GM18861 (cell line): Measurements from ENCODE around the gene SPANXN4.

Source experiments
- ATAC-seq: cut with Tn5 transposase; IDR thresholded peaks from one replicate; pipeline ENCODE4 v1.9.1; 2021; ENCODE audit not compliant: unreplicated experiment

The SPANXN4 gene, protein sequence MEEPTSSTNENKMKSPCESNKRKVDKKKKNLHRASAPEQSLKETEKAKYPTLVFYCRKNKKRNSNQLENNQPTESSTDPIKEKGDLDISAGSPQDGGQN

DNA sequence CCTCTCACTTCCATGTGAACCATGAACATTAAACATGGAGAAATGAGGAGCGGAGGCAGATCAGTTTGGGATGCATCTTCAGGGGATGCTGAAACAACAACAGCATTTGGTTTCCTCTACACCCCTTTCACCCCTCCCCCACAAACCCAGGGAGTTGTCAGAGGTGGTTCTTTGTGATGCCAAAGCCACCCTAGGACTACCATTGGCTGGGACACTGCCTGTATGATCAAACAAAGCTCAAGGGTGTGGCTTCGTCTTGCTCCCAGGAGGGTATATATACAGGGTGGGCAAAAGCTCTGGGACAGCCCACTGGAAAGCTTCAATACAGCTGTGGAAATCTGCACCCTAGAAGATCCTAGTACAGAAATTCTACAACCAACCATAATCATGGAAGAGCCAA, at the start of gene SPANXN4:
TSS of gene SPANXN4 (plus strand) at position 301 of the 400 bp plus-strand sequence. CDS start at position 388, 87 bp downstream.
- no peak for ATAC-seq

DNA sequence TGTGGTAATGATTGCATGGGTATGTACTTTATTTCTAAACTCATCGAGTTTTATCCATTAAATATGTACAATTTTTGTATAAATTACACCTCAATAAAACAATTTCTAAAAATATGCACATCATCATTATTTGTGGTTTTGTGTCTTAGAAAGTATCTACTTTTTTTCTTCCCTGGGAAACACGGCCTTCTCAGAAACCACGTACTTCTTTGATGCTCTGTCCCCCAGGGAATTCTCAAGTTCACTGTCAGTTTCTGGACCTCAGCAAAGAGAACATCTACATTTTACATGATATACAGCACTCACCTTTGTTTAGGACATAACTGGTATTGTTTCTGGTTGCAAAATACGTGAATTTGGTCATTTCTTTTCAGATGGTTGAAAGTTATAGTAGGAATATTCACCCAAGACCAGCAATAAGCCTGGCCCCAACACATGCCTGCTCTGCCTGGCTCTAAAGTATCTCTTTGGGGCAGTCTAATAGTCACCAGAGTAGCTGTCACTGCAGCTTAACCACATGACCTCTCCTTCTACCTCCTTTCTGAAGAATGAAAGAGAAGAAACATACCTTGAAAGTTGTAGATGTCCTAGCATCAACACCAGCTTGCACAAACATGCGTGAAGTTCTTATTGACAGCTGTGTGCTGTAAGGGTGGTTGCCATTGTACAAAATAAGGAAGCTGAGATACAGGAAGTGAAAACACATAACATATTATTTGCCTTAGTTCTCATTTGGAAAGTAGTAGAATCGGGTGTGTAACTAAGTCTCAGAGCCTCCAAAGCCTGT, 48.4 kb upstream of the SPANXN4 start:
- ATAC-seq: peak; percentile 45

DNA sequence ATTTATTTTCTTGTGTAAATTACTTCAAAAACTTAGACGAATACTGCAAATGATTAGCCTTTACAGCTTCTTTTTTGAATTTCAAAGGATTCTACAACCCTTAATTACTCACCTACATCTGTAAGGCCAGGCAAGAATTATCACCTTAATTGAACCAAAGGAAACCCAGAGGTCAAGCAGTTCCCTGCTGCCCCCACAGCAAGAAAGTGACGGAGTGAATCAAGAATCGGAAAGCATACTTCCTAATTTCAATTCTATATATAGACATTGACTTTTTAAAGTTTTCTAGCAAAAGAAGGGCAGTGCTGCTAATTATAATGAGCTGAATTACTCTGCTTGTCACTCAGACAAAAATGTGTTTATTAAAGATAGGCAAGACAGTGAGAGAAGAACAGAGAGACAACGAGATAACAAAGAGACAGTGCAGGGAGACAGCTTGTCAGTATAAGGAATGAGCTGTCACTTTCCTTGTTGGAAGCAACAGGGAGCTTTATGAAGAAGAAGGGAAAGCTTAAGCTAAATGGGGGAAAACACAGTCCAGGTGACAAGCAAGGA, 47.5 kb upstream of the SPANXN4 start:
- no peak for ATAC-seq

DNA sequence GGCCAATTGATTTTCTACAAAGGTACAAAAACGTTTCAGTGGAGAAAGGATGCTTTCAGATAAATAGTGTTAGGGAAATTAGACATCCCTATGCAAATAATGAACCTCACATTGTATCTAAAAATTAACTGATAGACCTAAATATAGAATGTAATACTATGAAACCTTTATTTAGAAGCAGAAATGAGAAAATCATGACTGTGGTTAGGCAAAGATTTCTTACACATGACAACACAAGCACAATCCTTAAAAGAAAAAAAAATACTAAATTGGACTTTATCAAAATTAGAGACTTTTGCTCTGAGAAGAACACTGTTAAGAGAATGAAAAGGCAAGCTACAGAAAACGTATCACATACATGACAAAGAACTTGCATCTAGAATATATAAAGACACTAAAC, 43.0 kb upstream of the SPANXN4 start:
- ATAC-seq: no peak

DNA sequence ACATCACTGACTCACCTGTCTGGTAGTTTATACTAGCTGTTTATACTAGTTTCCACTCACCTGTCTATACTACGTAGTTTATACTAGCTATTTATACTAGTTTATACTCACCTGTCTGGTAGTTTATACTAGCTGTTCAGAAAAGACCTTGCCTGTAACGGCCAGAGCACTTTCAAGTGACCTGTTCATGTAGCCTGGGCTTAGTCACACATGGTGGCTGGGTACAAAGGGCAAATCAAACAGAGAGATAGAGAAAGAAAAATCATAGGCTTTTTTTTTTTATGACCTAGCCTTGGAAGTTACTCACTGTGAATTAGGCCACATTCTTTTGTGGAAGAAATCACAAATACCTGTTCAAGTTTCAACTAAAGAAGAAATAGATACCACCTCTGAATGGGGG, 30.7 kb upstream of the SPANXN4 start:
- no peak for ATAC-seq

DNA sequence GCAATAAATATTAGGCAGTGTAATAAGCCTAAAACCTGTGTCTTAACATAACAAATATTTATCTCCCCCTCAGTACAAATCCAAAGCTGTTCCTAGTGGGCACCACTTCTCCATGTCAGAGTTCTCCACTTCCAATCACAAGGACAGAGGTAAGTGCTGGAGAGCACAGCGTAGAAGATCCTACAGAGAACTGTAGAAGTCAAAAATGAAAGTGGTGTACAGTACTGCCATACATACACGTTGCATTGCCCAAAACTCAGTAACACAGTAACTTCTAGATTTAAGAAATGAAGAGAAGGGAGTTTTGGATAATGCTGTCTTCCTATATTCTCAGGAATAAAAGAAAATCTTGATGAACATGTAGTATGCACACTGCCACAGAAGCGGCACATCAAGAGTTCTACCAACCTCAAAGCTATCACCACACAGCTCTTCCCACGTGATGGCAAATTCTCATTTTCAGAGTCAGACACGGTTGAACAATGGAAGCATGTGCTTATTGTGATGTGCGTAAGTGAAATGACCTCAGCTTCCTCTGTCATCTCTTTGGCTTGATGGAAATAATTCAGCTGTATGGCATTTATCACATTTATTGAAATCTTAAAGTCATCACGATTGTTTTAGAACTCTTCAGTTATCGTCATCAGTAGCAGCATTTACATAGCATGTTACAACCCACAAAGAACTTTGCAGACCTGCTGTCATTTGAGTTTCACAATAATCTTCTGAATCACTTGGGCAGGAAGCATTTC, 27.1 kb upstream of the SPANXN4 start:
- no peak for ATAC-seq

DNA sequence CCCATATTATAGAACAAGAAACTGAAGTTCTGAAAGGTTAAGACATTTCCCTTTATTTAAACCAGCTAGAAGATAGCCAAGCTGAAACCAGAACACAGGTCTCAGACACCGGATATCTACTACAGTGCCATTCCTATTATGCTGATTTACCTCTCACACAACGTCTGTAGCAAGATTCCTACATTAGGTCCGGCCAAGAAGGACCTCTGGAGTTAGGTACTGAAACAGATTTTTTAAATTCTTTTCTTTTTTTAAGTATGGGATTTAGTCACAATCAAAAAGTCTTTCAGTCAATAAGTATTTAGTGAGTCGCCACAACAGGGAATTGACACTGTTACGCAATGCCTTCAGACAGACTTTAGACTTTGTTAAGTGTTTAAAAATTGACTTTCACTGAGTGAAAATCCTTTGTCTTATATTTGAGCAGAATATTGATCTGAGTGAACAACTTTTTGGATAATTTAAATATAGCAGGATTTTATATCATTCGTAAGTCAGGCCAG, 26.5 kb upstream of the SPANXN4 start:
- ATAC-seq: no peak

DNA sequence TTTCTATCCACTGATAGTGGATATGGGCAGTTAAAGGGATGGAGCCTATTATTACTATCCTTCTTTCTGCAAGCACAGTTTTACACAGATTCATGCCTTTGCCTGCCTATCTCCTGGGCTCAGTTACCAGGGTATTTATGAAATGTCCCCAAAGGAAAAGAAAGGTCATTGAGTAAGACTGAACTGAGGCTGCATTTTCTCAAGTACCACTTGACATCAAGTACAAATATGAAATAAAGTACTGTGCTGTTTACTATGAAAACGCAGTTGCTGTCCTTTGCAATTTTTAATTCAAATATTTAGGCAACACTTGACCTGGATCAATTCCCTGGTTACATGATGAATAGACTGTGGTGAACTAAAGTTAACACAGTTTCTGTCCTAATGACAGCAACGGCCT, 23.5 kb upstream of the SPANXN4 start:
- ATAC-seq: no peak

DNA sequence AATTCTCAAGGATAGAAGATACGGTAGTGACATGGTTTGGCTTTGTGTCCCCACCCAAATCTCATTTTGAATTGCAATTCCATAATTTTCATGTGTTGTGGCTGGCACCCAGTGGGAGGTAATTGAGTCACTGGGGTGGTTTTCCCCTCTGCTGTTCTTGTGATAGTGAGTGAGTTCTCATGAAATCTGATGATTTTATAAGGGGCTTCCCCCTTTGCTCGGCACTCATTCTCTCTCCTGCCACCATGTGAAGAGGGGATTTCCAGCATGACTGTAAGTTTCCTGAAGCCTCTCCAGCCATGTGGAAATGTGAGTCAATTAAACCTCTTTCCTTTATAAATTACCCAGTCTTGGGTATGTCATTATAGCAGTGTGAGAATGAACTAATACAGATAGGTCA, 8.5 kb upstream of the SPANXN4 start:
- ATAC-seq: no peak

DNA sequence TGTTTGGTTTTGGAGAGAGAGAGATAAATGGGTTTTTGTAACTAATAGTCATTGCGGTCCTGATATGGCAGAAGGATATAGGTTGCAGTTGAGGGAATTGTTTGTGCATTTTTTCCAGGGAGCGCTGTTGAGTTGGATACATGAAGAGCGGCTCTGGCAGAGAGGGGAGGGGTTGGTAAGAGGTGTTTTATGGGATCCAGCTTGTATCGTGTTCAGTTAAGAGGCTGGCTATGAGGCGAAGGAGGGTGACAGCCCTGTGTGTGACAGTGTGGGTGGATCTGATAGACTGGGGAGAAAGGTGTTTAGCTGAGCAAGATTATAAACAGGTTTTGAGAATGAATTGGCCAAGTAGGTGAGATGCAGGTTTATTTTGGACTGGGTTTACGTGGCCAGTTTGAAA, 1.5 kb downstream of the SPANXN4 start:
- ATAC-seq: no peak

DNA sequence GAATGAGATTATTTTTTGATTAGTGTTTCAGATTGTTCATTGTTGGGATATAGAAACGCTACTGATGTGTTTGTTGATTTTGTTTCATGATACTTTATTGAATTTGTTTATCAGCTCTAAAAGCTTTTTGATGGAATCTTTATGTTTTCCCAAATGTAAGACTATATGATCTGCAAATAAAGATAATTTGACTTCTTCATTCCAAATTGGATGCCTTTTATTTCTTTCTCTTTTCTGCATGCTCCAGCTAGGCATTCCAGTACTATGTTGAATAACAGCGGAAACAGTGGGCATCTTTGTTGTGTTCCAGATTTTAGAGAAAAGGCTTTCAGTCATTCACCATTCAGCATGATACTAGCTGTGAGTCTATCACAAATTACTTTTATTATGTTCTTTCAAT, 21.8 kb downstream of the SPANXN4 start:
- ATAC-seq: no peak

DNA sequence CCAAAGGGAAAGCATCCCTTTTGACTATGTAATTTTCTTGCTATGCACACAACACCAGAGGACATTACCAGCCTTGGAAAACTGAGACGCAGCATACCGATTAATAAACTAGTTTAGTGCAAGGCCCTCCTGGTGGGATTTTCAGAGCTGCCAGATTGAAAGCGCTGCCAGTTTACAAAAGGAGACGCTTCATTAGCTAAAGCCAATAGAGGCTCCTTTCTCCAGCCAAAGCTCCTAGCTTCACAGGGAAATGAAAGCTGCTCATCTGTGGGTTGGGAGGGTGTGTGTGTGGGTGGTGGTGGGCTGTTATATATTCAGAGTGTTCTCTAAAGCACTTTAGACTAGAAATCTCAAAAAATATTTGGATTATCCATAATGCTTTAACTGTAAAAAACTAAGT, 32.4 kb downstream of the SPANXN4 start:
- no peak for ATAC-seq

DNA sequence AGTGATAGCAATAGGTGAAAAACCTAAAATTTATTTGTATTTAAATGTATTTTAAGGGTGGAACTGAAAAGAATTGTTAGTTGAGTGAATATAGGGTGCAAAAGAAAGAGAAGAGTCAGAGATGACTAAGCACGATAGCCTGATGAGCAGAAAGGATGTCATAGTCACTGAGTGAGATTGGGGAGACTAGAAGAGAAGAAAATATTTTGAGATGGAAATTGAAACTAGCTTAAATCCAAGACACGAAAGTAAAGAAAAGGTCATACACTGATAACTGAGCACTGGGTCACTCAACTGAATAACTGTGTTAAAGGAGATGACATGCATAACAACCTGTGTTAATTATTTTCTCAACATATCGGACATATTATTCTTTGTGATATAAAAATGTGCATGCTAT, 55.5 kb downstream of the SPANXN4 start:
- ATAC-seq: no peak

DNA sequence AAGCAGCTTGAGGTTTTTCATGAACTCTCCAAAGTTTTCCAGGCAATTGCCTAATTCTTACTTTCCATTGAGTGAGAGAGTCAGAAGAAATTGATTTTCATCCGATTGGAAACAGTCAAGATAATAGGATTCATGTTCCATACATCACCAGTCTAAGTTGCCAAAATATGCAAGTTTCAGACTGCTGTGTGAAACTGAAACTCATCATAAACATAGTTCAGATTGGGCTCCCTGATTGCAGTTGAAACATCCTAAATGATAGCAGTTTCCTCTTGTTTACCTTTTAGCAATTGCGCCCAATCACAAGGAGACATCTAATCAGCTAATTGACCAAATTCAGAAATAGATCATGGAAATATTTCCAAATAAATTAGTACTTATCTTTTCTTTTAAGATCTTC, 56.8 kb downstream of the SPANXN4 start:
- no peak for ATAC-seq
